ENCODE results near the gene COL6A3.

DNA sequence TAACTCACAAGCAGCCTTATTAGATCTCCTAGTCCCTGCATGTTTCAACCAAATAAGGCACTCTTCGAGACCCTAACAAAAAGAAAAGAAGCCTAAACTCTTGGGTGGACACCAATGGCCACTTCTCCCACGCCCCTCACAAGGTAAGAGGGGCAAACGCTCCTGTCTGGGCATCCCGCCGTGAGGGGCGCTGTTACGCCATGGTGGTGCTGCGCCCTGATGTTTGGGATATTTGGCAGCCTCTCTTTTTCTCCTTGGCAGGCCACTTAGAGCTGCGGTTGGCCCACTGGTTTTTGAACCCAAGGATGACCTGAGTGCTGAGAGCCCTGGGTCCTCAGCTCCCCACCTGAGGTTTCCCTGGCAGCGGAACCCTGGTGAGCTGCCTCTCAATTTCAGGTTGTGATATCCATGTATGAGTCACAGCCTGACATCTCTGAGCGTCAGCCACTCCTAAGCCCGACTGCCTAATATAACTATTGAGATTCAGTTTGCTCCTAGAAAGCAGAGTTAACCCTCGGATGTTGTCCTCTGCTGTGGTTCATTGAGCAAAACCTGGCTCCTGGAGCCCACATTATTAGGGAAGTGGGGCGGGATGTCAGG, 103.3 kb downstream of the COL6A3 start:
- no peak for TF ChIP-seq POLR2A (IDR thresholded peaks at IDR 0.05)
- no peak for TF ChIP-seq CTCF (IDR thresholded peaks at IDR 0.05)
- no peak for TF ChIP-seq POLR2AphosphoS5 (IDR thresholded peaks at IDR 0.05)
